Measurements from ENCODE around the gene TOP2B. TPM values are rescaled to one million over a fixed set of nuclear protein-coding genes. Genes with fewer than 3 reads are reported as not detected.

Gene TOP2B
- total RNA-seq, 1 donor from 2014 or later: 170 TPM

GRCh38 chr3:25674670-25675069 lies 10.0 kb upstream of the TOP2B start:
- H3K27me3 Mint-ChIP-seq (ENCODE audit: low read depth): no peaks in the 10 kb centered on the region
- no peaks in the 10 kb centered on the region for H3K9me3 Mint-ChIP-seq
- H3K27ac Mint-ChIP-seq (ENCODE audit: unreplicated experiment): no peak overlapping the region
- DNase-seq (ENCODE audit: low read depth, low spot score): no peak
- no peaks in the 10 kb centered on the region for H3K36me3 Mint-ChIP-seq (ENCODE audit: low read depth)
- H3K4me3 Mint-ChIP-seq: no peak overlapping the region
- H3K4me1 Mint-ChIP-seq: peaks cover 19% of the 10 kb centered on the region
- TF ChIP-seq CTCF (conservative IDR thresholded peaks at IDR 0.05): no peak

- Mint-ChIP-seq H3K4me3 (no peak overlapping the region), H3K27me3 (ENCODE audit: low read depth) (no peaks in the 10 kb centered on the region), H3K4me1 (peaks cover 14% of the 10 kb centered on the region), H3K9me3 (no peaks in the 10 kb centered on the region), H3K36me3 (ENCODE audit: low read depth) (no peaks in the 10 kb centered on the region), H3K27ac (ENCODE audit: unreplicated experiment) (no peak overlapping the region)
- no peak for TF ChIP-seq CTCF (conservative IDR thresholded peaks at IDR 0.05)
- no peak for DNase-seq (ENCODE audit: low read depth, low spot score)
Observed at GRCh38 chr3:25673738-25674298, 9.1 kb upstream of the TOP2B start.

GRCh38 chr3:25665315-25666280 lies 891 bp upstream of the TOP2B start:
- TF ChIP-seq CTCF (conservative IDR thresholded peaks at IDR 0.05): no peak
- no peaks in the 10 kb centered on the region for H3K9me3 Mint-ChIP-seq
- H3K27ac Mint-ChIP-seq (ENCODE audit: unreplicated experiment): peak overlapping the region; percentile 94

GRCh38 chr3:25663869-25664811 lies 567 bp downstream of the TOP2B start:
- Mint-ChIP-seq H3K4me3 (peak overlapping the region; percentile 97), H3K27me3 (ENCODE audit: low read depth) (no peaks in the 10 kb centered on the region), H3K9me3 (no peaks in the 10 kb centered on the region), H3K36me3 (ENCODE audit: low read depth) (no peaks in the 10 kb centered on the region), H3K4me1 (peaks cover 44% of the 10 kb centered on the region), H3K27ac (ENCODE audit: unreplicated experiment) (peak overlapping the region; percentile 94)
- TF ChIP-seq CTCF (conservative IDR thresholded peaks at IDR 0.05): no peak
- DNase-seq (ENCODE audit: low read depth, low spot score): peak; percentile 57

More at GRCh38 chr3:25665315-25666280, 891 bp upstream of the TOP2B start:
- peaks cover 38% of the 10 kb centered on the region for H3K4me1 Mint-ChIP-seq
- no peaks in the 10 kb centered on the region for H3K27me3 Mint-ChIP-seq (ENCODE audit: low read depth)
- H3K36me3 Mint-ChIP-seq (ENCODE audit: low read depth): no peaks in the 10 kb centered on the region
- peak overlapping the region; percentile 97 for H3K4me3 Mint-ChIP-seq
- no peak for DNase-seq (ENCODE audit: low read depth, low spot score)

GRCh38 chr3:25663347-25663868 lies 1.3 kb downstream of the TOP2B start:
- Mint-ChIP-seq H3K27me3 (ENCODE audit: low read depth) (no peaks in the 10 kb centered on the region), H3K27ac (ENCODE audit: unreplicated experiment) (peak overlapping the region; percentile 93), H3K36me3 (ENCODE audit: low read depth) (no peaks in the 10 kb centered on the region), H3K9me3 (no peaks in the 10 kb centered on the region), H3K4me1 (peaks cover 50% of the 10 kb centered on the region), H3K4me3 (peak overlapping the region; percentile 96)
- no peak for DNase-seq (ENCODE audit: low read depth, low spot score)
- TF ChIP-seq CTCF (conservative IDR thresholded peaks at IDR 0.05): no peak

Data from neural crest cell (in vitro differentiated cells).